Activated CD4-positive, CD25-positive, alpha-beta regulatory T cell treated with anti-CD3 and anti-CD28 coated beads, Interleukin-2, amount 50 U/mL, for 16 hours (primary cell): ENCODE data around the gene ROBO1.
"Not testable (repeated sequence)": the region's sequence is repeated elsewhere in the genome, so short reads cannot be mapped to it uniquely, and the experiment has no call there.

Experiments
- DNase-seq: peaks from one replicate; pipeline ENCODE4 v3.0.0-alpha.2; 2020; ENCODE audit warnings: low read depth, low spot score

Gene ROBO1

DNA sequence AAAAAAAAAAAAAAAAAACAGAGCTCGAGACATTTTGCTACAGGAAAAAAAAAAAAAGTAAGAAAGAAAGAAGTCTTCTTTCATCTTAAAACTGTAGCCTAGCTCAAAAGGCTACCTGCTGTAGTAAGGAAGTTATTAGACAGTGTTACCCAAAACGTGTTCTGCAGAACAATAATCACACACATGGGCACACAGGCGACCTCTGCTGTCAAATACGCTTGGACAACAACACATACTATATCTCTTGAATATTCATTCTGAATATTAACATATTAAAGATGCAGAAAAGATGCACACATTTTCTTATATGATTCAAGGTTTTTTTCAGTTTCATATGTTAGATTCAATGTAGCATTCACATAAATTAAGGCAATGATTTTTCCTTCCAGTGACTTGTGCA is 215.8 kb downstream of the ROBO1 start:
- no peak for DNase-seq

DNA sequence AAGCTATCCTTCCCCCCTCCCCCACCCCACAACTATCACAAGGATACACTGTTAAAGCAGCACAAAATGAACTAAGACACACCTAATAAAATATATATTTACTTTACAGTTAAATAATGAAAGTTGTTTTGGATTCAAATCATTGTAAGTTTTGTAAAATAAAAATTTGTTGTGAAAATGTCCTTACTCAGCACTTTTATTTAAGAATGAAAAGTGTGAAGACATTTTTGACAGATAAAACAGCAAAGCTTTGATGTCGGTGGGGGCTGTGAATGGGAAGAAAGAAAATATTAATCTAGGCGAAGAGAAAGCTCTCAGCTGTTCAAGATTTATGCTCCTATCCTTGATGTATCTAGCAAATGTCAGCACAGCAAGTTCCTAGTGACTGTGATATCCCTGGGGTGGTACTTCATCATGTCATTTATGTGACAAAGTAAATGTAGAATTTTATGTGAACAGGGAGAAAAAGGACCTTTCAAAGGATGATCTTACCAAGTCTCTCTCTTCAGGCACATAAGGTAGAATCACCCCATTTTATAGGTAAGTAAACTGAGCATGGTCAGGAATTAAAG is 216.4 kb downstream of the ROBO1 start:
- DNase-seq: no peak

DNA sequence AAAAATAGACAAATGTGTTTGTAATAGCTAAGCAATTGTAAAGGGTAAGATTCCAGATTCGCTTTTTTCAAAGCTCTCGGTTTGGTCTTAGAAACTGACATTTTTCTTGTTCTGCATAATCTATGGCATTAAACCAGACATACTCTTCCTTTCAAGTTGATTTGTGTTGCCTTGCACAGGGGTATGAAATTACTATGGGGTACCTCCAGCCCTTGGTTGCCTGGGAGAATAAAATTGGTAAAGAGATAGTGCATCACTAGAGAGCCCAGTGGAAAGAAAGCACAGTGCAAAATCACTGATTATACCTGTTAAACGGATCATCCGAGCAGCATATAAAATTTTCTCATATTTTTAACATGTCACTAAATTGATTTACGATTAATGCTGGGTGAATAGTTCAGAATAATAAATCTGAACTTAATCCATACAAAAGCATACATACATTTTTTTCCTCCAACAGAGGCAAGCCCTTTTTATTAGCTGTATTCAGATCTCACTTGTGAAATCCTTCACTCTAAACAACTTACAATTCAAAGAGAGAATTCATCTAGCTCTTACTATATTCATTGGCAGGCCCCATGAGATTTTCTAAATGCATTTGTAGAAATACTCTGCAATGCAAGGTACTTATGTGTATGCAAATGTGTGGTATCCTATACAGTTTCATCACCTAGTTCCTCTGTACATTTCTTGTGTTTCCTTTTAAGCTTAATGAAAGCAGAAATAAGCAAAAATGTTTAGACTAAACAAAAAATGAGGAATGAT is 224.4 kb downstream of the ROBO1 start:
- no peak for DNase-seq

DNA sequence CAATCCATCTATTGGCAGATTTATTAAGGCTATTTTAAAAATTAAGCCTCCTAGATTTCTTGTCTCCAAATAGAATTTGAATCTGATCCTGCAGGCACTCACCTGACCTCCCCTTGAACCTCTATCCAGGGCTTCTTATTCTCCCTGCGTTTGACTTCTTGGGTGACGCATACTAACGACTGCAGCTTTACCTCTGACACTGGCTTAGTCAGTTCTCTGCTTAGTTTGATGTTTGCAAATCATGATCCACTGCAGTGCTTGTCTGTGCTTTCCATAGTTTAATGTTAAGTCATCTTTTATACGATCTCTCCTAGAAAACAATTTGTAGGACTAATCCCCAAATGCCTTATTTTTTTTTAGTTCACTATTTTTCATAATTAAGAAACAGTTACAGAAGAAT is 233.1 kb downstream of the ROBO1 start:
- DNase-seq: no peak

DNA sequence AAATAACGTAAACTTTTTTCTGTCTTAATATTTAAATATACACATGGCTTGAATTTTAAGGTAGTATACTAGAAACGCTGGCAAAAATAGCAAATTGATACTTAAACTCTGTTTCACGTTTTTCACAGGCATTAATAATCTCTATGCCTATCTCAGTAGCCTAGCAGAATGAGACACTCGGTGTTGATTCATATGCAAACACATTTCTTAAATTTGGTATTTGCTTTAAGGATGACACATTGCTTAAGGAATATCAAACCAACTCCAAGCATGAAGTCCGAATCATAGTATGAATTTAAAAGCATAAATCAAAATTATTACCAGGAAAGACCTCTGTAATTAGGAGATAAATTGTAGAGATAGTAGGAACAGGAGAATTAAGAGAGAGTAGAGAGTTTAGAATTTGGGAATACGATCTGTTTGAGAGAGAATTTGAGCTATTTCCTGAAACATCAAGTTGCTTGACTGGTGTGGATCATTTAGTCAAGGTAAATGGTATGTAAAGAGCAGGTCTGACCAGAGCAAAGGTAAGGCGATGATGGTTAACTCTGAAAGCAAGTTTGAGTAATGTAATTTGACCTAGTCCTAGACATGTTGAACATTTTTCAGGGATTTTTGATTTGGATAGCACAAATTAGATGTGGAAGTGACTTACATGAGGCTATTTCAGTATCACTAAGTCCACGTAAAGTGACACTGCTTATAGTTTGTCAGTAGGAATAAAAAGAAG is 236.1 kb downstream of the ROBO1 start:
- no peak for DNase-seq

DNA sequence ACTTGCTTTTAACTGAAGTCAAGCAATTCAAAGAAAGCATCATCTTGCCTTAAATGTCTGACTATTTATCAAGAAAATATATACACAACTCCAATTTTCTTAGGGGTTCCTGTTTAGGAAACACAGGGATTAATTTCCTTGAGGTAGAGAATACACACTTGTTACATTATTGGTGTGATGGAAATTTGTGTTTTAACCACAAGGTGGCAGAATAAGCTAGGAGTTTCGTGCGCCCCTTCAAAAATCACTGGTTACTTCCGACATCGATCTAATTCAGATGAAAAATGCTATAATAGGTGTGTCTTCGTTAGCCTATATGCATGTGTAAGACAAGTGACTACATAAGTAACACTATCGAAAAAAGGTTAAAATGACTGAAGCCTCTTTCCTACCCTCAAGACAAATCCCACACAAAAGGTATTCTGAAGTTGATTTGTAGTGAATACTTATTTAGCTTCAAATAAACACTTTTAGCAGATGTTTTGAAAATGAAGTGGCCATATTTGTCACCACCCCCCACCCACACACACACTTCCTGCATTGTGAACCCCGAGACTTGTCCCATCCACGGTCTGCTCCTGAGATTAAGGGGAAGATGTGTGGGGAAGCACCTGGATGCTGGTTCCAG is 246.5 kb downstream of the ROBO1 start:
- no peak for DNase-seq

DNA sequence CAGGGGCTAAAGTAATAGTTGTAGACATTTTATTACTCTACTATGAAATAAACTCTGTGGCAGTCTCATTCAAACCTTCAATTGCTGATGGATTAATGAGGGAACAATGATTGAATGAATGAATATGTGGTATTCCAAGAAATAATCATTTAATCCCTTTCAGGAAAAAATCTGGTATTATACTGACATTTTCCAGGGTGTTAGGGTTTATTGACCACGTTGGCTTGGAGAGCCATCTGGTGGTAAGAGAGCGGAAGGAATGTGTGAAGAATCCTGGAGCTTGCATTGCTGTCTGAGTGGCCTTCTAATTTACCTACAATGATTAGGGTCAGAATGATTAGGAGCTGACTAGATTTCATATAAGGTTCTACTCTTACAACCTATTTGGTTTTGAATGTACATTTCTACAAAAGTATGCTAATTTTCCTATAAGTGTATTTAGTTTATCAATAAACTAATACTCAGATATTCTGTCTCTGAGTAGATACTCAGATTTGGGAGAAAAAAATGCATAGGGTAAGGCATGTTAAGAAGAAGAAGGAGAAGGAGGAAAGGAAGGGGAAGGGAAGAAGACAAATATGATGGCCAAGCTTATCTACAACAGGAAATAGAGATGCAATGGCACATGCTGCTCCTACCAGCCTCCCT is 249.9 kb downstream of the ROBO1 start:
- DNase-seq: no peak

DNA sequence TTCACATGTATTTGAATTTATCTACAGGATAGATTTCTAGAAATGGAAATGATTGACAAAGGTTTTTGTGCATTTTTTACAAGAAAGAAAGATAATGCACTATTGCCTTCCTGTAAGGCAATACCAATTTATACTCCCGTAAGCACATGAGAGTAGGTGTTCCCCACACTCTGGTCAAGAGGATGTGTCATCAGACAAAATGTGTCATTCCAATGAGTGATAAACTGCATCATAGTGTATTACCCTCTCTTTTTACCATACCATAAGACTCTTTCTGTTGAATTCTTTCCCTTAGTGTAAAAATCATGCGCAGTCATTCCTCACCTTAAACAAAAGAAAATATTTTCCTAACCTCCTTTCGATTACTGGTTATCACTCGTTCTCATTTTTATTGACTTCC is 251.0 kb downstream of the ROBO1 start:
- DNase-seq: no peak

DNA sequence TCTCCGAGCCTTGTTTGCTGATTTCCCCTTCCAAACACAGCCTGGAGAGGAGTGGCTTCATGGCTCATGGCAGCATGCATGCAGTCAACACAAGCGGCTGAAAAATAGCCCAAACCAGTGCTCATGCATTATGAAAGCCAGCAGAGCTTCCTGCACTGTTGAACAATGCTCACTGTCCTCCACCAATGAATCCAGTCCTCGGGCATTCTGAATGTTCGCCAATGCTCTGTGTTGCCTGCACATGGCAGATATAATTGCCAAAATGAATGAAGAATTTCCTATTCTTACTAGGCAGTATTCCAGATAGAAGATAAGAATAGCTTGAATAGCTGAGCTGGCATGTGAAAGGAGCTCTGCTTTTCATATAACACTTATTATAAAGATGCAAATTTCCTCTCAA is 252.7 kb downstream of the ROBO1 start:
- no peak for DNase-seq

DNA sequence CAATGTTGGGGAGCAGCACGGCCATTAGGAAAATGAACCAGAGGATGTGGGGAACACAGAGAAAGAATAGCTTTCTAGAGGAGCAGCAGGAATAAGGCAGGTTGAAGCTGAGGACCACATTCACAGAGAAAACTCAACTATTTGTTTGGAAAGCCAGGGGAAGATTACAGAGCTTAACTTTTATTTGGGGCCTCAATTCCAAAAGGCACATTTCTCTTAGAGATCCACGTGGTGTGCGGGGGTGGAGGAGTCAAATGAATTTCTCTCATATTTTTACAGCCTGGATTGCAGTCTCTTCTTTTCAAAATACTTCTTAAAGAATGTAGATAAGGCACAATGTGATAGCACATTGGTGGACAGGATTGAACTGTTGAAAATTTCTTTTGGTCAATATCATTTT is 253.7 kb downstream of the ROBO1 start:
- no peak for DNase-seq

DNA sequence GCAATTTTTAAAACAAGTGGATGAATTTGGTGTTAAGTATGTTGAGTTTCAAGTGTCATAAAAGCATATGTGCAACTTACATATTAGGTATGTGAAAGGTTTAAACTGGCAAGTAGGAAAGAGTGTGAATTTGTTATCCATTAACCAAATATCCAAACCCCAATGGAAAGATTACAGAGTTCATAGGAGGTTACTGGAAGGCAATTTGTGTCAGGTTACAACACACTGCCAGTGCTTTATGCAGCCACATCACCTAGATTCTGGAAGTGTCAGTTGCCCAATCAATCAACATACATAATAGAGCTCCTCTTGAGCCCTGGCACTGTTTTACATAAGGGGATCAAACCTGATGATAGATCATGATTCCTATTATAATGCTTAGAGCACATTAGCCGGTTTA is 261.0 kb downstream of the ROBO1 start:
- DNase-seq: no peak

DNA sequence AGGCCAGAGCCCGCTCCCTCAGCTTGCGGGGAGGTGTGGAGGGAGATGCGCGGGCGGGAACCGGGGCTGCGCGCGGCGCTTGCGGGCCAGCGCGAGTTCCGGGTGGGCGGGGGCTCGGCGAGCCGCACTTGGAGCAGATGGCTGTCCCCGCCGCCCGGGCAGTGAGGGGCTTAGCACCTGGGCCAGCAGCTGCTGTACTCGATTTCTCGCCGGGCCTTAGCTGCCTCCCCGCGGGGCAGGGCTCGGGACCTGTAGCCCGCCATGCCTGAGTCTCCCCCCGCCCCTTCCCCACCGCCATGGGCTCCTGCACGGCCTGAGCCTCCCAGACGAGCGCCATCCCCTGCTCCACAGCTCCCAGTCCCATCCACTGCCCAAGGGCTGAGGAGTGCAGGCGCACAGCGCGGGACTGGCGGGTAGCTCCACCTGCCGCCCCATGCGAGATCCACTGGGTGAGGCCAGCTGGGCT is 265.5 kb downstream of the ROBO1 start:
- DNase-seq: not testable (repeated sequence)

DNA sequence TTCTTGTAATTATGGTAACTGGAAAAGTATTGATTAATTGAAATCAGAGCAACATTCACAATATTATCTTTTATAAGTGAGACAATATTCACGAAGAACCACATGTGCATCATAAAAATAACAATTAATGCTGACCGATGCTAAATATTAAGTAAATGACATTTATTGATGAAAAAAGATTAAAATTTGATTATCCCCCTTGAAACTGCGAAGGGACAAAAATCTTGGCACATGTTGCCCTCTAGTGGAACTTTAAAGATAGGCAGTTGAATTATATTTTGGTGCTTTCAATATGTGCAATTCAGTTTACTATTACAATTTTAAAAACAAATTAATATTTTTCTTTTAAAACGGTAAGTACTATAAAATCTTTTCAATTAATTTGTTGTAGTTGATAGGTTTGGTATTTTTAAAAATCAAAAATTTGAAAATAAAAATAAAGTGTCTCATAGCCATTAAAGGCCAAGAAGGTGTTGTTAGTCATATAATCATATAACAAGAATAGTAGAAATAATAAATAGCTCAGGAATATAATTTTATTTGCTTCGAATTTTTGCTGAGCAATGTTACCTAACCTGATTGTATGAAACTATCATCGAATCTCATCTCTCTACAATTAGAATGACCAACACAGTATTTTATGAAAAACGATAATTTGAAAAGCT is 270.2 kb downstream of the ROBO1 start:
- no peak for DNase-seq

DNA sequence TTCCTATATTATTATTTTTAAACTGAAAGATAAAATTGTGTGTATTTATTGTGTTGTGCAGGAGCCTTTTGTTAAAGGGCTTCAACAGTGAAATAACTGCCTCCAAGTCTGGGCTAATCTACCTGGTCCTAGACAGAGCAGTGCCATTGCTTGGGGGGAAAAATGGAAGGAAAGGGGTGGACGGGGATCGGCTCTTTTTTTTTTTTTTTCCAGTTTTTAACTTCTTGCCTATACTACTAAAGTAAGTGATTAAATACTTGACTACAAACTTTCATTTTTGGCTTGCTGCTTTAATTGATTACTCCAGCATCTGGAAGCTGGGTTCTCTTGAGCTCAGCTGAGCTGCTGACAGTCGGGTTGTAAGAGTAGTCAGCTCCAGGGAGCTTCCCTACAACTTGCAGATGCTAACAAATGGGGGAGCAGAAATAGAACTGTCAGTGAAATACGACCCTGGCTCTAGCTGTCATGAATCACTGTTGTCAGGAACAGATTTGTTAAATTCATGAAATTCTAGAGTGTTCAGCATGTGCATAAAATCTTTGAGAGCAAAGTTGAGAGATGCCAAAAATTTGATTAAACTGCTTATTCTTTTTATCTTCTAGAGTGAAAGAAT is 276.7 kb downstream of the ROBO1 start:
- DNase-seq: no peak

DNA sequence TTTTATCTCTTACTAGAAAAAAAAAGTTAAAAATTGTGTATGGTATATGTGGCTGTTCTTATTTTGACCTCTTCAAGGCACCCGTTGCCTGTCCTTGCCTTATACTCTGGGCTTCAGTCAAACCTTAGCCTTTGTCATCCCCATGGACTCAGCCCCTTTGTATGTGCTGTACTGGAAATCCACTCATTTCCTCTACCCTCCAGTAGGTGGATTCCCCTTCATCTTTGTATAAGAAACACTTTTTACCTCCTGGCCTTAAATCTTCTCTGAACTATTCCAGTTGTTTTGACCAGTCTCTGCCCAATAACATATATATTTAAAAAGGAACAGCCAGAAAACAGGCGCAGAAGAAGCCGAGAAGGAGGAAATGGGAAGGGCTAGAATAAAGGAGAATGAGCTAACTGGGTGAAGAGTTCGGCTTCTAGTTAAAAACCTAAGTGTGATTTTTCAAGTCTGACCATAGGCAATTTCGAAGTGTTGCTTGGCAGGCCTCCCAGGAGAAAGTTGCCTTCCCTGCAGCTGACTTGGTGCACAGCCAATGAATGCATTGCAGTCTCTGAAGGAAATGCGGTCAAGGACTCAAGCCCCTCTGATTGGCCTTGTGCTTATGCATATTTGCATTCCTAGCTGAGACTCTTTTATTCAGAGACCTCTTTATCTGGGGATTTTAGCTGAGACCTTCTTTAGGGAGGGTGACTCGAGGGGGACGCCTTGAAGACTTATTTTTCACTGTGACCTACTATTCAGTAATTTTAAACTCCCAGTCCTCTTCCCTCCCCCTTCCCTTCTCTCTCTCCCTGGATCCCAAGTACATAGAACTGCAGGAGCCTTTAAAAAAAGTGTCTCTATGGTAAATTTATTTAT is 277.4 kb downstream of the ROBO1 start:
- no peak for DNase-seq

DNA sequence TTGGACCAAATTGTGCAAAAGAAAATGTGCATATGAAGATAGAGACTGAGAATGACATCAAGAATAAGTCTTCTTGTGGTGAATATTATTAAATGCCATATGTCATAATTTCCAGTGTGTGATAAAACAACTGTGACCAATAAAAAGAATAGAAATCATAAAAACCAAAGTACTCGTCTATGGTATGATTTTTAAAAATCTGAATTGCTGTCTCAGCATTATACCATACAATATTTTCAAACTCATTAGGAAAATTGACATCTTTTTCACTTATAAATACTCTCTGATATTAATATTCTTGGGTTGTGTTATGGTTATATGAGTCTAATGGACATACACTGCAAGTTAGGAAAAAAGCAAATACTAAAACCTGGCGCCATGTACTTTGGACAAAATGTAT is 279.4 kb downstream of the ROBO1 start:
- no peak for DNase-seq

DNA sequence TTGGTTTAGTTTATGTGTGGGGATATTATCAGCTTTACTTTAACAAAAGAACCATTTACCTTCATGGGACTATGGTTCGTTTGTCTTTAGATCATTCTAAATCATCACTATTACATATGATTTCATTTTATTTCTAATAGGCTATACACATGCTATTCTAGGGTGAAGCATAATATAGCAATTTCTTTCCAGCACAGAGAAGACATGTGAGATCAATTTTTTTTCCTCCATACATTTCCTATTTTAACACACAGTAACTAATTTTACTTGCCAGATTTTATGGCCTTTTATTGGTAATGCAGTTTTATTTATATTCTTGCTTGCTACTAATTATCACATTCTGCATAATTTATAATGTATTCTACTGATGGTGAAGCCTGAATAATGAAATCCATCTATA is 287.1 kb downstream of the ROBO1 start:
- DNase-seq: no peak

DNA sequence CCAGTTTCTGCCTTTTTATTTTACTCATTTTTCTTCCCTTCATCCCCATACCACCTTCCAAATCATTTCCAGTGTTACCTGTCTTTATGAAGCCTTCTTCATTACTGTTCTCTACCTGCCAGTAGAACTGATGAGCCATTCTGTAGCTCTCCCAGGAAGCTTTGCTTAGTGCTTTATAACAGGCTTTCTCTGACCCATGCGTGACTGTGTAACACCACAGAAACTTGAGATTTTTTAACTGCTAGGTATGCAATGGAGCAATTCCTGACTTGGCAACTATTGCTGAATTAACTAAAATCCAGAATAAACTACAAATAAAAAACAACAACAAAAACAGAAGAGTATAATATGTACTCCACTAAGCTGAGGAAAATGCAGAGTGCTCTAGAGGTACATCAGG is 289.2 kb downstream of the ROBO1 start:
- no peak for DNase-seq

DNA sequence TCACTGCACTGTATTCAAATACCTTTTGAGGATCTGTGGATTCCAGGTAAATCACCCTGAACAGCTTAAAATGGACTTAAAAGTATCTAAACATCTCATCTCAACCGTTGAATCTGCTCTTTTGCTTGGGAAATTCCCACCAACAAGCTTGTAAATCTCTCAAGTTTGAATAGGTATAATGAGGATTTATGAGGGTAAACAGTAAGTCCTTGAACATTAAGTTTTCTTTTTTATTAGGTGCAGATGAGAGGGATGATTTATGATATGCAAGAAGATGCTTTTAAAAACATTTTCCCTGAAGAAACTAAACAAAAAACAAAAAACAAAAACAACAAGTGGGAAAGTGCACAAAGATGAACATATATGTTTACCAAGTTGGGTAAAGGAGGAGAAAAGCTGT is 290.6 kb downstream of the ROBO1 start:
- DNase-seq: no peak

DNA sequence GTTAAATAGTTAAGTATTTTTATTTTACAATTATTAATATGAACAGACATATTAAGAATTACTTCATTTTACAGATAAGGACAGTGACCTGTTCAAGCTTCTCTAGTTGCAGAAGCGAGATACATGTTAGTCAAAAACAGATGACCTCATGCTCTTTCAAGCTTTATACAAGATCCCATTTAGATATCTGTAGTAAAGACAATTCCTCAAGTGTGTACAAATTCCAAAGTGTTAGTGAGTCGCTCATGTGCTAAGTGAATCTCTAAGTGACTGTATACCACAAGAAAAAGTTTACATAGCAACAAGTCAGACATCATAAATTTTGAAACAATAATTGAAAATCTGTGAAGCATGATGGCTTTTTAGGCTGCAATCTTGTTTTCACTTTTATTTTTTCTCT is 293.8 kb downstream of the ROBO1 start:
- DNase-seq: no peak
